Keratinocyte (primary cell): ENCODE data around the gene SPAG16. TPM values are rescaled to one million over a fixed set of nuclear protein-coding genes. Genes with fewer than 3 reads are reported as not detected.

Source experiments
- DNase-seq: peaks from one replicate; pipeline ENCODE4 v3.0.0-alpha.2; 2011; ENCODE audit warnings: low read depth, missing footprints, low spot score
- FAIRE-seq: peaks from 2 replicates; lab custom pipeline; 2011; peaks lifted over from hg19 to GRCh38; lab: Jason Lieb, UNC
- H2AFZ ChIP-seq: 2 replicates; pipeline ENCODE4 v1.6.0; 2012; ENCODE audit warnings: low read length, control low read depth, inconsistent platforms; ENCODE audit not compliant: control insufficient read depth
- H3K27ac ChIP-seq: 2 replicates; pipeline ENCODE4 v1.5.1; 2011; ENCODE audit warnings: low read length; ENCODE audit not compliant: control insufficient read depth, insufficient read depth
- H3K27me3 ChIP-seq: 3 replicates; pipeline ENCODE4 v1.6.0; 2011; ENCODE audit warnings: low read length; ENCODE audit not compliant: control insufficient read depth, insufficient read depth; ENCODE audit errors: extremely low read depth
- H3K36me3 ChIP-seq, 2 experiments: 2 replicates in 1 of 2; 3 replicates in 1 of 2; pipeline ENCODE4 v1.5.1; 2011; ENCODE audit warnings: low read length in 2 of 2, mild to moderate bottlenecking in 1 of 2; ENCODE audit not compliant: control insufficient read depth in 2 of 2, insufficient read depth in 2 of 2; ENCODE audit errors: extremely low read depth in 1 of 2
- H3K4me1 ChIP-seq: 3 replicates; pipeline ENCODE4 v1.5.1; 2011; ENCODE audit warnings: low read length; ENCODE audit not compliant: control insufficient read depth, insufficient read depth; ENCODE audit errors: extremely low read depth
- H3K4me2 ChIP-seq: 3 replicates; pipeline ENCODE4 v1.6.0; 2011; ENCODE audit warnings: low read depth, low read length; ENCODE audit not compliant: control insufficient read depth, insufficient read depth; ENCODE audit errors: extremely low read depth
- H3K4me3 ChIP-seq, 3 experiments: fragments of 200-600 bp in 1 of 3; sonication (generic) in 1 of 3; 2 replicates in 2 of 3; 3 replicates in 1 of 3; pipeline ENCODE4 v1.5.1; 2011 to 2016; ENCODE audit warnings: low read length in 3 of 3, mild to moderate bottlenecking in 3 of 3, control low read depth in 2 of 3, inconsistent platforms in 1 of 3, low read depth in 1 of 3, mixed read lengths in 1 of 3, mixed run types in 1 of 3, moderate library complexity in 1 of 3; ENCODE audit not compliant: control insufficient read depth in 2 of 3, insufficient read depth in 2 of 3; ENCODE audit errors: extremely low read depth in 1 of 3
- H3K79me2 ChIP-seq: 2 replicates; pipeline ENCODE4 v1.6.0; 2012; ENCODE audit warnings: low read length; ENCODE audit not compliant: control insufficient read depth, insufficient read depth
- H3K9ac ChIP-seq: 3 replicates; pipeline ENCODE4 v1.6.0; 2011; ENCODE audit warnings: low read length; ENCODE audit not compliant: control insufficient read depth, insufficient read depth; ENCODE audit errors: extremely low read depth
- H3K9me1 ChIP-seq: 3 replicates; pipeline ENCODE4 v1.6.0; 2011; ENCODE audit warnings: low read length; ENCODE audit not compliant: control insufficient read depth, insufficient read depth; ENCODE audit errors: extremely low read depth
- H3K9me3 ChIP-seq: 2 replicates; pipeline ENCODE4 v1.5.1; 2012; ENCODE audit warnings: low read depth, low read length; ENCODE audit not compliant: control insufficient read depth
- H4K20me1 ChIP-seq: 3 replicates; pipeline ENCODE4 v1.6.0; 2011; ENCODE audit warnings: low read length; ENCODE audit not compliant: control insufficient read depth, insufficient read depth; ENCODE audit errors: extremely low read depth
- CTCF ChIP-seq, 3 experiments: IDR thresholded peaks in 1 of 3; conservative IDR thresholded peaks in 1 of 3; optimal IDR thresholded peaks in 1 of 3; 2 replicates in 2 of 3; 3 replicates in 1 of 3; pipeline versions ENCODE3 to v1.5.1; 2011; ENCODE audit warnings: low read length in 3 of 3, mild to moderate bottlenecking in 3 of 3, moderate library complexity in 2 of 3, control low read depth in 1 of 3, inconsistent platforms in 1 of 3; ENCODE audit not compliant: insufficient read depth in 2 of 3; ENCODE audit errors: extremely low read depth in 1 of 3
- EZH2 ChIP-seq: IDR thresholded peaks from one replicate; pipeline ENCODE4 v1.6.1; 2012; ENCODE audit warnings: inconsistent platforms, mild to moderate bottlenecking, low read length, moderate library complexity
- dilution Hi-C: fragments of 300-500 bp; cut with MboI; formaldehyde crosslinking; loops from one replicate; pipeline ENCODE4 v1.7.0; 2020; ENCODE audit warnings: low sequenced_read_pairs; ENCODE audit not compliant: extremely low pct_ligation_motif_present
- polyA plus RNA-seq, 5 experiments: library from polyadenylated mRNA; depleted of rRNA in 3 of 5; stranded (reverse) in 3 of 5; stranded (forward) in 1 of 5; unstranded in 1 of 5; fragments of >200 nt; gene quantifications; 1 replicate in 1 of 5; 2 replicates in 3 of 5; 3 replicates in 1 of 5; pipeline versions ENCODE4 v1.2.1 to v1.2.3, GENCODE V29; 2011 to 2012; ENCODE audit warnings: missing spikeins in 2 of 5, low read depth in 1 of 5, low replicate concordance in 1 of 5

Gene SPAG16
- polyA plus RNA-seq, 1 donor (not counting 4 experiments of a cell fraction or from before 2014, with no cell fraction given) = 19.6 TPM

GRCh38 chr2:214378455-214379103, 1094.3 kb downstream of the SPAG16 start:
- H2AFZ ChIP-seq = no peak overlapping the region
- H3K27ac ChIP-seq = no peak overlapping the region
- H3K4me2 ChIP-seq = no peak overlapping the region
- H3K79me2 ChIP-seq = no peaks in the 10 kb centered on the region
- H3K9ac ChIP-seq = no peak overlapping the region
- no peak overlapping the region for H3K4me3 ChIP-seq
- no peaks in the 10 kb centered on the region for H3K27me3 ChIP-seq
- TF ChIP-seq CTCF (optimal IDR thresholded peaks at IDR 0.05 in 1 of 3, IDR thresholded peaks at IDR 0.05 in 1 of 3, conservative IDR thresholded peaks at IDR 0.05 in 1 of 3; ENCODE audit: extremely low read depth in 1 of 3, insufficient read depth in 2 of 3, low read length in 3 of 3) (peak in 1 of 3 experiments; percentile 4), EZH2 (no peak)
- H3K36me3 ChIP-seq = no peaks in the 10 kb centered on the region
- dilution Hi-C loops = no loop called here
- FAIRE-seq (peak; percentile 44), DNase-seq (no peak)
- H3K9me3 ChIP-seq = no peaks in the 10 kb centered on the region
- peaks cover 9% of the 10 kb centered on the region for H3K4me1 ChIP-seq
- no peaks in the 10 kb centered on the region for H3K9me1 ChIP-seq
- no peaks in the 10 kb centered on the region for H4K20me1 ChIP-seq

- H3K4me2 ChIP-seq = no peak overlapping the region
- no peak for DNase-seq
- no peak for FAIRE-seq
- no peaks in the 10 kb centered on the region for H3K36me3 ChIP-seq
- dilution Hi-C loops = no loop called here
- H3K9me3 ChIP-seq = no peaks in the 10 kb centered on the region
- no peak overlapping the region for H3K9ac ChIP-seq
- H2AFZ ChIP-seq = no peak overlapping the region
- H3K9me1 ChIP-seq = no peaks in the 10 kb centered on the region
- no peak overlapping the region for H3K4me3 ChIP-seq
- H4K20me1 ChIP-seq = no peaks in the 10 kb centered on the region
- H3K79me2 ChIP-seq = no peaks in the 10 kb centered on the region
- H3K27me3 ChIP-seq = no peaks in the 10 kb centered on the region
- no peak overlapping the region for H3K27ac ChIP-seq
- peaks cover 9% of the 10 kb centered on the region for H3K4me1 ChIP-seq
- TF ChIP-seq EZH2 (no peak), CTCF (optimal IDR thresholded peaks at IDR 0.05 in 1 of 3, IDR thresholded peaks at IDR 0.05 in 1 of 3, conservative IDR thresholded peaks at IDR 0.05 in 1 of 3; ENCODE audit: extremely low read depth in 1 of 3, insufficient read depth in 2 of 3, low read length in 3 of 3) (no peak)
Observed at GRCh38 chr2:214379227-214379626, 1095.0 kb downstream of the SPAG16 start.
